OCI-LY7 (cell line): ENCODE data around the gene SFXN5. TPM values are rescaled to one million over a fixed set of nuclear protein-coding genes. Genes with fewer than 3 reads are reported as not detected.

Source experiments
- BruUV-seq: library from RNA; stranded (reverse); fragments of 400-500 nt; replicated peaks from 2 replicates; lab custom pipeline; 2021; lab: Mats Ljungman, UMichigan
- CTCF ChIA-PET: fragments of 300-600 bp; sonication (Branson Sonifier 250); formaldehyde crosslinking; loops from one replicate; lab custom pipeline; 2022; ENCODE audit warnings: antibody characterized with exemption; ENCODE audit not compliant: unreplicated experiment; lab: Charles Lee
- POLR2A ChIA-PET: fragments of 300-600 bp; sonication (Branson Sonifier 250); formaldehyde crosslinking; loops from one replicate; lab custom pipeline; 2022; ENCODE audit warnings: antibody characterized with exemption; lab: Charles Lee
- DNase-seq: peaks from one replicate; pipeline ENCODE4 v3.0.0-alpha.2; 2015; ENCODE audit warnings: low spot score
- H2AFZ ChIP-seq: fragments of 200-600 bp; sonication (generic), shearing (Covaris generic); 2 replicates; pipeline ENCODE4 v1.6.1; 2014; ENCODE audit warnings: mild to moderate bottlenecking, antibody characterized with exemption, low read length, moderate library complexity
- H3K27ac ChIP-seq: fragments of 200-600 bp; sonication (generic); 2 replicates; pipeline ENCODE4 v1.5.1; 2014; ENCODE audit warnings: mixed run types, low read depth, mild to moderate bottlenecking, moderate library complexity, low read length, inconsistent platforms; ENCODE audit not compliant: poor library complexity, severe bottlenecking
- H3K36me3 ChIP-seq: fragments of 200-600 bp; sonication (generic); 2 replicates; pipeline ENCODE4 v1.6.1; 2014; ENCODE audit warnings: mild to moderate bottlenecking, antibody characterized with exemption, low read length, moderate library complexity, mixed read lengths; ENCODE audit not compliant: insufficient read depth
- H3K4me1 ChIP-seq: fragments of 200-600 bp; sonication (generic); 2 replicates; pipeline ENCODE4 v1.5.1; 2014; ENCODE audit warnings: mild to moderate bottlenecking, low read length; ENCODE audit not compliant: insufficient read depth, poor library complexity, severe bottlenecking
- H3K4me2 ChIP-seq: fragments of 200-600 bp; sonication (generic); 2 replicates; pipeline ENCODE4 v1.6.1; 2014; ENCODE audit warnings: mild to moderate bottlenecking, low read length
- H3K4me3 ChIP-seq: fragments of 200-600 bp; sonication (generic); 2 replicates; pipeline ENCODE4 v1.5.1; 2014; ENCODE audit warnings: mild to moderate bottlenecking, low read depth, low read length; ENCODE audit not compliant: poor library complexity, severe bottlenecking
- H3K79me2 ChIP-seq: fragments of 200-600 bp; sonication (generic); 2 replicates; pipeline ENCODE4 v1.6.1; 2016; ENCODE audit warnings: low read depth, mild to moderate bottlenecking, low read length, moderate library complexity, mixed read lengths; ENCODE audit not compliant: insufficient read depth
- H3K9me2 ChIP-seq: fragments of 200-600 bp; sonication (generic); 2 replicates; pipeline ENCODE4 v1.6.1; 2016; ENCODE audit warnings: mild to moderate bottlenecking, low read length, mixed read lengths; ENCODE audit not compliant: insufficient read depth
- H3K9me3 ChIP-seq: fragments of 200-600 bp; sonication (generic); 2 replicates; pipeline ENCODE4 v1.6.1; 2014; ENCODE audit warnings: mild to moderate bottlenecking, mixed run types, low read length, mixed read lengths
- H4K20me1 ChIP-seq: fragments of 200-600 bp; sonication (generic); 2 replicates; pipeline ENCODE4 v1.6.1; 2014; ENCODE audit warnings: mild to moderate bottlenecking, antibody characterized with exemption, low read length, moderate library complexity, mixed read lengths; ENCODE audit not compliant: insufficient read depth
- CTCF ChIP-seq: fragments of 200-600 bp; sonication (generic); conservative IDR thresholded peaks from 2 replicates; pipeline ENCODE4 v1.5.1; 2014; ENCODE audit warnings: mild to moderate bottlenecking, antibody characterized with exemption, low read length, moderate library complexity, mixed read lengths
- EZH2phosphoT487 ChIP-seq: fragments of 200-600 bp; sonication (generic); IDR thresholded peaks from 2 replicates; pipeline ENCODE4 v1.6.1; 2018; ENCODE audit warnings: low read depth, borderline replicate concordance, mild to moderate bottlenecking, mixed run types, antibody characterized with exemption, low read length, moderate library complexity, mixed read lengths
- intact Hi-C: fragments of 100-400 bp; cut with micrococcal nuclease; formaldehyde crosslinking; loops from one replicate; pipeline ENCODE4 v1.10.0; 2022; ENCODE audit not compliant: unreplicated experiment
- total RNA-seq, 2 experiments: library from RNA; depleted of rRNA in 1 of 2; stranded (reverse); fragments of >200 nt in 1 of 2; shearing (Covaris generic) in 1 of 2; gene quantifications; 2 replicates each; pipeline ENCODE4 v1.2.3, GENCODE V29; 2014 to 2022

SFXN5 gene
- total RNA-seq, 2 experiments from 2014 or later: 4.5 to 10.5 TPM

- Histone ChIP-seq H3K9me2 (no peaks in the 10 kb centered on the region), H3K79me2 (no peaks in the 10 kb centered on the region), H4K20me1 (no peaks in the 10 kb centered on the region), H3K4me2 (no peak overlapping the region), H2AFZ (no peak overlapping the region), H3K36me3 (no peaks in the 10 kb centered on the region), H3K4me1 (no peaks in the 10 kb centered on the region), H3K9me3 (no peaks in the 10 kb centered on the region), H3K4me3 (no peak overlapping the region), H3K27ac (no peak overlapping the region)
- TF ChIP-seq CTCF (no peak), EZH2phosphoT487 (no peak)
- ChIA-PET CTCF (no interaction called here), POLR2A (interaction anchor here (1.2 kb wide), 1 partner anchor 10 kb away, joined by 3 read pairs; no protein-coding TSS in a partner anchor)
- no peak for DNase-seq
- intact Hi-C loops: no loop called here
- no TSS peak for BruUV-seq
These were observed 7.3 kb downstream of the SFXN5 start for GRCh38 chr2:73063909-73064875.

GRCh38 chr2:73063472-73063871 is 8.0 kb downstream of the SFXN5 start:
- intact Hi-C loops: no loop called here
- POLR2A ChIA-PET: no interaction called here
- no peak for DNase-seq
- TF ChIP-seq EZH2phosphoT487 (no peak), CTCF (no peak)
- no TSS peak for BruUV-seq
- no peak overlapping the region for H3K4me3 ChIP-seq
- CTCF ChIA-PET: no interaction called here
- H3K79me2 ChIP-seq: no peaks in the 10 kb centered on the region
- H2AFZ ChIP-seq: no peak overlapping the region
- no peak overlapping the region for H3K27ac ChIP-seq
- H3K4me2 ChIP-seq: no peak overlapping the region
- H3K9me3 ChIP-seq: no peaks in the 10 kb centered on the region
- H4K20me1 ChIP-seq: no peaks in the 10 kb centered on the region
- no peaks in the 10 kb centered on the region for H3K4me1 ChIP-seq
- H3K9me2 ChIP-seq: no peaks in the 10 kb centered on the region
- H3K36me3 ChIP-seq: no peaks in the 10 kb centered on the region

GRCh38 chr2:73059106-73059505 is 12.4 kb downstream of the SFXN5 start:
- intact Hi-C loops: no loop called here
- BruUV-seq: no TSS peak

More at GRCh38 chr2:73059106-73059505, 12.4 kb downstream of the SFXN5 start:
- Histone ChIP-seq H3K4me2 (no peak overlapping the region), H3K9me2 (no peaks in the 10 kb centered on the region), H2AFZ (no peak overlapping the region), H3K9me3 (no peaks in the 10 kb centered on the region), H4K20me1 (no peaks in the 10 kb centered on the region), H3K36me3 (no peaks in the 10 kb centered on the region), H3K4me3 (no peak overlapping the region), H3K27ac (no peak overlapping the region), H3K79me2 (no peaks in the 10 kb centered on the region), H3K4me1 (no peaks in the 10 kb centered on the region)
- no peak for DNase-seq
- POLR2A ChIA-PET: no interaction called here
- CTCF ChIA-PET: no interaction called here
- TF ChIP-seq CTCF (no peak), EZH2phosphoT487 (no peak)
